GM21786 (cell line): ENCODE data around the gene MYH14.
A peak's percentile ranks its signal among the peaks of the same experiment; 100 is the strongest.
"Not testable (repeated sequence)": the region's sequence is repeated elsewhere in the genome, so short reads cannot be mapped to it uniquely, and the experiment has no call there.

ENCODE experiments used
- ATAC-seq: cut with Tn5 transposase; IDR thresholded peaks from one replicate; pipeline ENCODE4 v1.9.1; 2021; ENCODE audit not compliant: unreplicated experiment

Gene MYH14

DNA sequence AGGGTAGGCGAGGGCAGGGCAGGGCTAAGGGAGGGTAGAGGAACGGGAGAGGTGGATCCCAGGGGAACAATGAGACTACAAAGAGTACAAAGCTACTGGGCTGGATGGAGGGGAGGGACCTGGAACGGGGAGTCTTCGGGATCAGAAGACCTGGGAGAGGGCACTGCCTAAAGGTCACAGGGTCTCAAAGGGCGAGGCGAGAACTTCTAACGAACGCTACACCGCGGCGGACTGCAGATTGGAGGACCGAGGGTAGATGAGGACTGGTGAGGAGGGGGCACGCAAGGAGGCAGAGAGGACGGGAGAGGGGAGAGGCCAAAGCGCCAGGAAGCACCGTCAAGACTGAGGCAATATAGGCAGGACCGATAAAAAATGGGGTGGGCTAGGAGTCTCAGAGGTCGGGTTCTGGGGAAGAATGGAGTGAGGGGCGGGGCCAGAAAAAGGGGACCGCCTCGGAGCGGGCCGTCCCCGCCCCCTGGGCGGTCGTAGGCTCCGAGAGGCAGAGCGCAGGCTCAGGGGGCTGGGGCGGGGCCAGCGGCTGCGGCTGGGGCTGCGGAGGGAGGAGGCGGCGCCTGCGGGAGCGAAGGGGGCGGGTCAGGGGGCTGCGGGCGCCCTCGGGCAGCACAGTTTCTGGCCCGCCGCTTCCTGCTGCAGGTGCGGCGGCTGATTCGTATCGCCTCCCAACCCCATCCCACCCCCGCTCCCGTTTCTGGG, 127.1 kb downstream of the MYH14 start:
- ATAC-seq: no peak

GRCh38 chr19:50331221-50331993, 128.0 kb downstream of the MYH14 start:
- no peak for ATAC-seq

- no peak for ATAC-seq
These were observed 128.5 kb downstream of the MYH14 start for GRCh38 chr19:50331994-50332243.

DNA sequence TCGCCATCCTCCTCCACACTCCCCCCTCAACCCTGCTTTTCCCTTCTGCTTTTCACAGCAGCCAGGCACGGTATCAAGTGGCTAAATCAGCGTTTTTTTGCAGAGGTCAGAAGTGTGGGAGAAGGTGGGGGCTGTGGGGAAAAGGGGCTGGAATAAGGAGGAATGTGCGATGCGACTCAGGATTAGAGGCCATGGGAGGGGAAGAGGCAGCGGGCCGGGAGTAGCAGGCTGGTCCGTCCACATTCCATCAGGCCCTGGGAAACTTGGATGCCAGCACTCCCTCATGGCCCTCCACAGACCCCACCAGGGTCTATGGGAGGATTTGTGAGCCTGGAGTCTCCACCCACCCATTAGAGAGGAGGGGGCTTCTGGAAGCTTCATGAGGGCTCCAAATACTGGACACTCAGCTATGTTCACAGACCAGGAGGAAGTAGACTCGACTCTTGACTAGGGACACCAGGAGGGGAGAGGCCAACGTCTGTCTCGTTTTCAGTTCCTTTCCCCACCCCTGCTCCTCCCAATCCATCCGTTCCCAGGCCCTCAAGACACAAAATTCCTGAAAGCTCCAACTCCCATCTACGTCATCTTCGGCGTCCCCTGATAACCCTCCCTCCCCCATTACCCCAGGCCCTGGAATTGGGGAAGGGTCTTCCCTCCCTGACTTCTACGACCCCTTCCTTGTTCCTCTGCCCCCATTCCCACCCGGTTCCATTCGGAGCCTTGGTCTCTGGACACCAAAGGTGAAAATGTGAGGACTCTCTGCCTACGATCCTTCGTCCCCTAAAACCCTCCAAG, 129.0 kb downstream of the MYH14 start:
- no peak for ATAC-seq

GRCh38 chr19:50333235-50333736, 129.9 kb downstream of the MYH14 start:
- ATAC-seq: peak; percentile 43

- ATAC-seq: peak; percentile 20
These were observed 130.6 kb downstream of the MYH14 start for GRCh38 chr19:50333737-50334617.

- no peak for ATAC-seq
These were observed 131.5 kb downstream of the MYH14 start for GRCh38 chr19:50334741-50335421.

- ATAC-seq: not testable (repeated sequence)
These were observed 133.6 kb downstream of the MYH14 start for GRCh38 chr19:50337031-50337430.

- no peak for ATAC-seq
These were observed 136.9 kb downstream of the MYH14 start for GRCh38 chr19:50340331-50340730.

DNA sequence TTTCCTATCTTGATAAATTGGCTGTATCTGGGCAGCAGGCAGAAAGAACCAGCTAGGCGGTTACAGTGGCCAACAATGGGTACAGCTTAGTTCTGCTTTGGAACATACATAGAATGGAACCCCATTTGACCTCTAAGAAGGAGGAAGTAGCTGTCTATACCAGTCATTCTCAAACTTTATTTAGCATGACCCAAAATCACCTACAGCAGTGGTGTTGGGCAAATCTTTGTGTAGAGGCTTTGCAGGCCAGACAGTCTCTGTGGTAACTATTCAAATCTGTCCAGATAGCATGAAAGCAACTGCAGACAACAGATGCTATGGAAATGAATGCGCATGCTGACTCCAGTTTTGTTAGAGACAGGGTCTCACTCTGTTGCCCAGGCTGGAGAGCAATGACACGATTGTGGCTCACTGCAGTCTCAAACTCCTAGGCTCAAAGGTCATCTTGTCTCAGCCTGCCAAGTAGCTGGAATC, 137.7 kb downstream of the MYH14 start:
- peak; percentile 49 for ATAC-seq

DNA sequence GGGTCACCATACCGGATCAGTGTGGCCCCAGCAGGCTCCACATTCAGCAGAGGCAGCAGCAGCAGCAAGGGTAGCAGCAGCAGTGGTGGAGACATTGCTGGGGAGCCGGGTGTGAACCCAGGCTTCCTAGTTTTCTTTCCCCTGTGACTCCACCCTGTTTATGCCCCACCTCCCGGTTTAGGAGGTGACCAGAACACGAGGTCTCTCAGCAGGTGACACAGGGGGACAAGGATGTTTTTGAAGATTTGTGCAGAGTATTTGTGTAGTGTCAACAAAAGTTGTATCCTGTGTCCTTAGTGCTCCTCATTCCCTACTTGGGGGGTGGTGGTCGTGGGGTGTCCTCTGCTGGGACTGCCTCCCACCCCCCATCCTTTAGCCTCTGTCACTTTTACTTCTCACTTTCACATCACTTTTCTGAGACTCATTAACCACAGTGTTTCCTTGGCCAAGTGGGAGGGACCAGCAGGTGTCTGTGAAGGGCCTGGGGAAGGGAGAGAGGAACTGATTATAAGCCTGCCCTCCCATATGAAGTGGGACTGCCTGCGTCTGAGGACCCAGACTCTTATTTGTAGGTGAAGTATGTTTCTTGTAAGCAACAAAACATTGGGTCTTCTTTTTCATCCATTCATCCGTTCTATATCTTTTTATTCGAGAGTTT, 141.4 kb downstream of the MYH14 start:
- peak; percentile 48 for ATAC-seq

- not testable (repeated sequence) for ATAC-seq
These were observed 143.7 kb downstream of the MYH14 start for GRCh38 chr19:50347089-50347581.

- ATAC-seq: no peak
These were observed 146.0 kb downstream of the MYH14 start for GRCh38 chr19:50349277-50350057.

DNA sequence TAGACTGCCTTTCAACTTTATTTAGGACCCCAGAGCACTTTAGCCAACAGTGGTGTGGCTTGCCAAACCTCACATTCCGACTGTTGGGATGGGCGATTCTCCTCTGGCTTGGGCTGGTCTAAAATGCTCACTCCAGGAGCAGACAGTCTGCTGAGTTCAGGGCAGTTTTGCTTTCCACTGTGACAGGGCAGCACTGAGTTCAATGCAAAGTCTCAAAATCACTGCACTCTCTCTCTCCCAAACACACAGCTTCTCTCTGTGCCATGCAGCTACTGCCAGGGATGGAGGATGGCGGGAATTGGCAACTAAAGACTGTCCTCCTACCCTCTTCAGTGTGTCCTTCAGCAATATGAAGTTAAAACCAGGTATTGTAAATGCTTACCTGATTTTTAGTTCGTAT, 148.8 kb downstream of the MYH14 start:
- no peak for ATAC-seq

- not testable (repeated sequence) for ATAC-seq
These were observed 150.1 kb downstream of the MYH14 start for GRCh38 chr19:50353487-50353880.

DNA sequence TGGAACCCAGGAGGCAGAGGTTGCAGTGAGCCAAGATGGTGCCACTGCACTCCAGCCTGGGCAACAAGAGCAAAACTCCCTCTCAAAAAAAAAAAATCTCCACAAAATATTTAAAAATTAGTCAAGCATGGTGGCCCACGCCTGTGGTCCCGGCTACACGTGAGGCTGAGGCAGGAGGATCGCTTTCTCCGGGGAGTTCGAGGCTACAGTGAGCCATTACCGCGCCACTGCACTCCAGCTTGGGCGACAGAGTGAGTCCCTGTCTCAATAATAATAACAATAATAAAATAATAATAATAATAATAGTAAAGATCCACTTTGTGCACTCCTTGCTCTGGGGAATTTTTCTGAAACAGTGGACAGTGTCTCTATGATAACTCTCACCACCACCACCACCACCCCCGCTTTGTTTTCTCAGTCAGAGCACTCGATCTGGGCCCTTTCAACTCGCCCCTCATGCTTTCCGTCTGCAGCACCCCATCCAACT, 153.3 kb downstream of the MYH14 start:
- no peak for ATAC-seq

GRCh38 chr19:50357178-50358100, 154.0 kb downstream of the MYH14 start:
- ATAC-seq: no peak
